ENCODE results near the gene ABCG2. TPM values are rescaled to one million over a fixed set of nuclear protein-coding genes. Genes with fewer than 3 reads are reported as not detected.
"Not testable (repeated sequence)": the region's sequence is repeated elsewhere in the genome, so short reads cannot be mapped to it uniquely, and the experiment has no call there.

The ABCG2 gene
- polyA plus RNA-seq, 5 donors: 10.5 to 24.4 (median 19.3) TPM

DNA sequence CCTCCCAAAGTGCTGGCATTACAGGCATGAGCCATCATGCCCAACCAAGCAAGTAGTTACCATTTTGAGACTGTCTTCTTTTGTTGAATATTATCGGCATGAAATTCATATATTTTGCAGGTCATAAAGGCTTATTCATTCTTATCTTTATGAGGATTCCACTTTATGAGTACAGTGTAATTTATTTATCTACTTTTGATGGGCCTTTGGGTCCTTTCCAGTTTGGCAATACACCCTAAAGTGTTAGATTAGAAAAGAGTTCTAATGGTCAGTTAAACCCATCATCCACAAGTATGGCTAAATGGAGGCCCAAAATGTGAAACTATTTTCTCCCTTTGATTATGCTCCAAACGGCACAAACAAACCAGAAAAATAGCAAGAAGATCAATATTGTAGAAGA lies 10.9 kb upstream of the ABCG2 start:
- no peak for DNase-seq

DNA sequence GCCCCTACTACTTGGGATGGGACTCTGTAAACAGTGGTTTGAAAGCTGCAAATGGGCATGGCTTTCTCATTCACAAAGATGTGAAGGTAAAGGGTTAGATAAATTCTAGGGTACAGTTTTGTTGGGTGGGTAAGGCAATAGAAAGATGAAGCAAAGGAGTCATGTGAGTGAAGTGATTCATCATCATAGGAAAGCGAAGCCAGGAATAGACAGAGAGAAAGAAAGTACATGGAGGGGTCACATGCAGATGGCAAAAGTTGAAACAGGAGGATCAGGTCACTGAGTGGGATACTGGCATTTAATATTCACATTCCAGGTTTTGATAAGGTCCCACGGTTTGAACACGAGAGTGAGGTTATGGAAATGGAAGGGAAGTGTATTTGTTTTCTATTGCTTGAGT lies 8.2 kb upstream of the ABCG2 start:
- DNase-seq: no peak

DNA sequence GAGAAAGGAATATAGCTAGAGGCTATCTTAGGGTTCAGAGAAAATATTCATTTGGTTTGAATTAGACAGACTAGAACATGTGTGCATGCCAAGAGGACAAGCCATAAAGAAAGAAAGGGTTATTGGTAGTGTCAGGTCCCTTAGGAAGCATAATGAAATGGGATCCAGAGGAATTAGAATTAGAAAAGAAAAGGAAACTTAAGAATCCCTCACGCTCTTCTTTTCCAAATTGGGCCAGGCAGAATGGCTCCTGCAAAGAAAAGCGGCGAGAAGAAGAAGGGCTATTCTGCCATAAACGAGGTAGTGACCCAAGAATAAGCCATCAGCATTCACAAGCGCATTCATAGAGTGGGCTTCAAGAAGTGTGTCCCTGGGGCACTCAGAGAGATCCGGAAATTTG lies 4.9 kb upstream of the ABCG2 start:
- DNase-seq: no peak

DNA sequence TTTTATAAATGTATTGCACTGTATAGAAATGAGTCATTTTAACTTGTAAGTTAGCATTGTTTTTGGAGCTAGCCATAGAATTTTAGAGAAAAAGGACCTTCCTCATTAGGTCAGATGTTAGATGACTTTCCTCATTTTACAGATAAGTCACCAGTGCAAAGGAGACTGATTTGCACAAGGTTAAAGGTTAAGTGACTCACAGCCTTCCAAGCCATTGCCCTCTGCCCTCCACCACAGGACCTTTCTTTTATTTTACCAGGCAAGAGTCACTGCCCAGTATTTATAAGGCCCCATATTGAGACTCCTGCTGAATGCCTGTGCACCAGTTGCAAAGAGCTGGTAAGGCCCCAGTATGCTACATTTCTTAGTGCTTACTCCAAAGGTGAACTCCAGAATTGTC lies 4.2 kb upstream of the ABCG2 start:
- no peak for DNase-seq

DNA sequence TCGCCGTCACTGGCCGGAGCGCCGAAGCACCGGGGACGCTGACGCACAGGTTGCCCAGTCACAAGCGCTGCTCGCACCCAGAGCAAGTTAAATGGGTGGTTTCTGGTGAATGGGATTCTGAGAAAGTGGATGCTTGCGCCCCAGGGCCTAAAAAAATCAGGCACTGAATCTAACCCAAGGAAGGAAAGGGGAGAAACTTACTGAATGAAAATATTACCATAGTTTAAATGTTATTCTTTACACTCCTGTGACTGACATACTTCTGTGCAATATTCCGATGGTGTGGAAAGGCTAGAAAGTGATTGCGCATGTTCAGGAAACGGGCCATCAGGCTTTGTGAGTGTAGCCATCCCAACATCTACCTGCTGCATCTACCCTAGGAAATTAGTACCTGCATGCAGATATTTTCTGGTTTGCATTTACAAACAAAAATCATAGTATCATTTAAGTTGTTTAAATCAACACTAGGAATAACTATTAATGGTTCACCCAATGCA lies 838 bp upstream of the ABCG2 start:
- DNase-seq: no peak

DNA sequence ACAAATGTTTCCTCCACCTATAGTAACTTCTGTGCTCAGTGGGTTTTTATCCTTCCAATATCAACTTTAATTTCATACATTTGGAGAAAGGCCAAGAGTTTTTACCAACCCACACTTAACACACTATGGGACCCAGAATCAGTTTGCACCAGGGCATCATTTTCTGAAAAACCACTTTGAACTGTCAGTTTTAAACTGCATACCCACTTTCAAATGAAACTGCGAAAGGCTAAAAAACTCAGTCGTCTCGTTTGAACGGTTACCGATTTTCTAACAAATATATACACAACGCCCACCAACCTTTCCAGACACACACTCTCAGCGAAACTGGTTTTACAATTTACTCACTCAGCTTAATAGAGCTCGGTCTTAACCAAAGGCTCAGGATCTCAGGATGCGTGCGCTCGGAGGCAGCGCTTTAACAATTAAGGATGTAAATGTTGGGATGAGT lies 376 bp downstream of the ABCG2 start:
- DNase-seq: no peak

DNA sequence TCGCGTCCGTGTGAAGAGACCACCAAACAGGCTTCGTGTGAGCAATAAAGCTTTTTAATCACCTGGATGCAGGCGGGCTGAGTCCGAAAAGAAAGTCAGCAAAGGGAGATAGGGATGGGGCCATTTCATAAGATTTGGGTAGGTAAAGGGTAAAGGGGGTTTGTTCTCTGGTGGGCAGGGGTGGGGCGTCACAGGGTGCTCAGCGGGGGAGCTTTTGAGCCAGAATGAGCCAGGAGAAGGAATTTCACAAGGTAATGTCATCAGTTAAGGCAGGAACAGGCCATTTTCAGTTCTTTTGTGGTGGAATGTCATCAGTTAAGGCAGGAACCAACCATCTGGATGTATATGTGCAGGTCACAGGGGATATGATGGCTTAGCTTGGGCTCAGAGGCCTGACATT lies 6.1 kb downstream of the ABCG2 start:
- not testable (repeated sequence) for DNase-seq

DNA sequence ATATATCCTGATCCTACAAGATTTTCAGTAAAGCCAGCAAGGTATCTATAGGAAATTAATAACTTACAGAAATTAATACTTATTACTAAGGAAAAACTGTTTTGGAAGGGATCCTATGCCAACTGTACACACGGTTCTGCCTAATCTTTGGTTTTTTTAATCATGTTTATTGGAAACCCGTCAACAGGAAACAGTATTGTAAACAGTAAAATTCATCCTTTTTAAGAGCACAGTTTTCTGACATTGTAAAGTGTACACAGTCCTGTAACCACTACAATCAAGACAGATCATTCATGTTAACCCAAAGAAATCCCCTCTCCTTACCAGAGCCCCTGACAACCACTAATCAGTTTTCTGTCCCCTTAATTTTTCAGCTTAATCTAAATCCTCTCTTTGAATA lies 9.9 kb downstream of the ABCG2 start:
- DNase-seq: no peak

DNA sequence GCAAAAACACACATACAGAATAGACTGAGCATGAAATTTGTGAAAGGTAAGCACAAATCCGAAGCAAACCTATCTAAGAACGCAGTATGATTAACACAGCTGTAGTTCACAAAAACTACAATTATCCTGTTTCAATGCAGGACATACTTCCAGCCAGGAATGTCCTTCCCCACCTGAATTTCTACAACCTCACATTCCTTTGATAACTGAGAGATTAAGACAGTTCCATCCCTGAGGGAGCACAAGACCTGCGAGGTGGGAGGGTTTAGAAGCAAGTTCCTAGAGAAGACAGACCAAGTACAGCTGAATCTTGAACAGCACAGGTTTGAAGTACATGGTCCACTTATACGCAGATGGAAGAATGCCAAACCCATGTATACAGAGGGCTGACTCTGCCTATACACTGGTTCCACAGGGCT lies 10.6 kb downstream of the ABCG2 start:
- no peak for DNase-seq

DNA sequence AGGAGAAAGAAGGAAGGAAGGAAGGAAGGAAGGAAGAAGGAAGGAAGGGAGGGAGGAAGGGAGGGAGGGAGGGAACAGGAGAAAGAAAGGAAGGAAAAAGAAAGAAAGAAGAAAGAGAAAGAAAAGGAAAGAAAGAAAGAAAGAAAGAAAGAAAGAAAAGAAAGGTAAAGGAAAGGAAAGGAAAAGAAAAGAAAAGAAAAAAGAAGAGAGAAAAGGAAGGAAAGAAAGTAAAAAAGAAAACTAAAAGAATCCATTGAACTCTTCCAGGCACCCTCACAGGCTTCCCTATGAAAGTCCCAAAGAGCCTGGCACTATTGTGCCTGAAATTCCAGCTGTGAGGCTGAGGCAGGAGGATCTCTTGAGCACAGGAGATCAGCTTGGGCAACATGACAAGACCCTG lies 11.5 kb downstream of the ABCG2 start:
- no peak for DNase-seq

DNA sequence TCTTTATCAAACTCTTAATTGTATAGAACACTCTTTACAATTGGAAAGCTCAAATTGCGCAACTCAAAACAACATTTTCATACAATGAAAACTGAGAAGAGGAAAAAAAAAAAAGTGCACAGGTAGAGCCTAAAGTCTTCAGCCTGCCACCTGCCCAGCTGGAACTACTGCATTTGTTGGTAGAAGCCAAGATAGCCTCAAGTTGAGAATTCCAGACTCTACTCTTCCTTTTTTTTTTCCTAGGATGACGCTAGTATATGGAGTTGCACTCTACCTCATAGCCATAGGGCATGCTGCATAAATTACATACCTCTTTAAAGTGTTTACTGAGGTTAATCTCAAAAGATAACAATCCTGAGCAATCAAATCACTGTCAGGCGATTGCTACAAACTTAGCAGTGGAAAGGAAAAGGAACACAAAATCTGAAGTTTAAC lies 13.6 kb downstream of the ABCG2 start:
- no peak for DNase-seq

DNA sequence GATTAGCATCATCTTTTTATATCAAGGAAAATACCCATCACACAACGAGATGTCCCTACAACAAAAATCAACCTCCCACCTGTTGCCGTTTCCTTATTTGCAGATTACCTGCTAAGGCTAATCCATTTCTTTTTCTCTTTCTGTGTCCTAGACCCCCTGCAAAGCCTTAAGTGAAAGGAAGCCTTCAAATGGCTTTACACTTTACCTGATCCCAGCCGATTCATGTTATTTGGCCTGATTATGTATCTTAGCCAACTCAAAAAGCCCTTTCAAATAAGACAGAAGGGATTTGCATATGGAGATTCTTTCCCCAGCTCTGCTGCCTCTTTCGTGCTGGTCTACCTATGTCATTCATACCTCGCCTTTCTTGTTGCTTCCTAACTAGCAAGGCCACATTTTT lies 14.4 kb downstream of the ABCG2 start:
- no peak for DNase-seq

DNA sequence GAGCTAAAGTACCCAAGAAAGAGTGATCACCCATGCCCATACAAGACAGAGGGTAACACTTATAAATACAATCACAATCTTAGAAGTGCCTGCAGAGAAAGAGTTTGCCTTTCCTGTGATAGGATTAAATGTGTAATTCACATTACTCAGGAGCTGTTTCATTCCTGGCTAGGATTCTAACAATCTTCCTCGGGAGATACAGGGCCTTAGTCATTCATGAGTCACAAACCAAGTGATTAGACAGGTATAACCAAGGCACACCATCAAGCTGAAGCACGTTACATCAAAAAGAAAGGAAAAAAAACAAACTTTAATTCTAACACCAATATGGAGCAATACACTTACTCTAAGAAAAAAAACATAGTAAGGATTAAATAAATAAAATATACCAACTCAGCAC lies 14.9 kb downstream of the ABCG2 start:
- DNase-seq: no peak

DNA sequence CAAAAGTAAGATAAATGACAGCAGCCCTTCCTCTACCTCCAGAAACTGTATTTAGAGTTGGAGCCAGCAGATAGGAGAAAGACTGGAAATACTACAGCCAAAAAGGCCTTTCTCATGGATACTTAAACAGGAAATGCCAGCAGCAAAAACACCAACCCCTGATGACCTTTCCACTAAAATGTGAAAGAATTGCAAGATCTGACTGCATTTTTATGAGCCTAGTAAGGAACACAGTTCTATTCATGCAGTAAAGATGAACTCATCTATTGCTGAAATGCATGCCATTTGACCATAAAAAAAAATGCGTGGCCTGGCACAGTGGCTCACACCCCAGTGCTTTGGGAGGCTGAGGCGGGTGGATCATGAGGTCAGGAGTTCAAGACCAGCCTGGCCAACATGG lies 19.9 kb downstream of the ABCG2 start:
- no peak for DNase-seq

DNA sequence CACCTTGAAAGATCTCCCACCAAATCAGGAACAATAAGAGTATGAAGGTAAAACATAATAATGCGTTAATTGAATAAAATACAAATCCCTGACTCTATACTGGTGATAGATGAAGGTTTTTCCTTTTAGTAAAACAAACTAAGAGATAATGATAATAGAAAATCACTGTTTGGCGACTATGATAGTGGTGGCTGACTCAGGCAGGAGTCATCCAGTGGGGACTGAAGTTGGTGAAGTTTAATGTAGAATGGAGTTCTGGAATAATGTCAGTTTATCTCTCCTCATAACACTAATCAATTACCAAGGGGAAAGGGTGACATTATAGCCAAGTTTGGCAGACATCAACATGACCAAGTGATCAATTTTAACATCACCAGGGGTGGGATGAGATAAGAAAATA lies 21.3 kb downstream of the ABCG2 start:
- DNase-seq: no peak

DNA sequence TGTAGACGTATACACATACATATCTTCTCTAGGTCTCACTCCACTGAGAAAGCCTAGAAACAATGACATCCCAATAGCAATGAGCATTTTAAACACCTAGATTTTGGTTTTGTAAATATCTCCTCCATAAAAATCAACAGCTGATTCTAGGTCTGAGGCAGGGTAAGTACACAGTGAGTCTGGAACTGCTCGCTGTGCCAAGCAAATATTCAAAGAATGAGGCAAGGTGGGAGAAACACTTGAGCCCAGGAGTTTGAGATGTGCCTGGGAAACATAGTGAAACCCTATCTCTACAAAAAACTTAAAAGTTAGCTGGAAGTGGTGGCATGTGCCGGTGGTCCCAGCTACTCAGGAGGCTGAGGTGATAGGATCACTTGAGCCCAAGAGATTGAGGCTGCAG lies 22.2 kb downstream of the ABCG2 start:
- DNase-seq: no peak

DNA sequence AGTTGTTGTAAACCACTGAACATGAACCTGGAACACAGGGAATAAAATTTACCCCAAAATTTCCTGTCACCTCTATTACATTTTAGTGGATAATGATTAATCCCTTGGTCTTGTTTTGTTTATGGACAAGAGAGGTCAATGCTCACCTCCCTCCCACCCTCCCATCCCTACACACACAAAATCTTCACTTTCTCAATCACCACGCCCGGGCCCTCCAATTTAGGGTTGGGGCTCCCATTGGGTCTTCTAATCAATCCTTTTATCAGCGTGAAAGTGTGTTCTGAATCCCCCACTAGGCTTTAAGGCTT lies 23.1 kb downstream of the ABCG2 start:
- no peak for DNase-seq

DNA sequence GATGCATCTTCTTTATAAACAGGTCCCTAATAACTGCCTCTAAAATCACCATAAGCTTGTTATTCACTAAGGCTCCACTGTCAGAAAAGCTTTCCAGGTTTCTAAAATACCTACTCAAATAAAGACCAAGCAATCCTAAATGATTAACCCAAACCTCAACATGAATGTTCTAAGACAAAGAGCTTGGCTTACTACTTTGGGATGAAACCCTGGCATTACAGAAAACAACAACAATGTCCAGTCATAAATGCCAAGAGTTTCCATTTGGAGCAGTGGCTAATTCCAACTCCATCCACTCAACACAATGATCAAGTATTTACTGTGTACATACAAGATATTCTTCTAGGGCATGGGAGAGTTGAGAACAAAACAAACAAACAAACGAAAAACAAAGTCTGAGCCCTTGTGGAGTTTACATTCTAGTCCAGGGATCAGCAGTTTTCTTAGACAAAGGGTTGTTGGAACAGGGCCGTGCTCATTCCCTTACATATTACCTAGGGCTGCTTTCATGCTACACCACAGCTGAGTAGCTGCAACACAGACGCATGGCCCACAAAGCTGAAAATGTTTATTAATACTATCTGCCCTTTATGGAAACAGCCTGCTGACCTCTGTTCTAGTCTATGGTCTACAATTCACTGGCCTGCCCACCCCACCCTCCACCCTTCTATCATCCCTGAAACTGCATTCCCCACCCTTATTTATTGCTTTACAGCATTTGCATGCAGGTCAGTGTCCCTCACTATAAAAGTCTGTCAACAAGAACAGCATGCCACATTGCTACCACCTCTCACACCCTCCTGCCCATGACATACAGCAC lies 23.7 kb downstream of the ABCG2 start:
- DNase-seq: no peak

DNA sequence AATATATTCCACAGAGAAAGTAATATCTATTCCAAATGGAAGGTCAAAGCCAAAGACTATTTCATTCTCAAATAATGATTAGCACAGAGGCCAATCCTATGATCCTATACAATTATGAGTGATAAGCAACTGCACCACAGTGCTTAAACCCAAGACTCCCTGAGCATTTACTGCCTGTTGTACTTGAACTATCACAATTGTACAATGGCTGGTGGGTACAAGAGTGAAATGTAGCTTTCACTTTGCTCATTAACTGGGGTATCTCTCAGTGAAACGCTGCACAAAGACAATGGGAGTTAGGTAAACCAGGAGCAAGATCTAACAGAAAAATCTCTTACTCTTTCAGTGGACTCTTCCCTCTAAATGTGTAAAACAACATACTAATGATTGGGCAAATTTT lies 24.3 kb downstream of the ABCG2 start:
- no peak for DNase-seq

DNA sequence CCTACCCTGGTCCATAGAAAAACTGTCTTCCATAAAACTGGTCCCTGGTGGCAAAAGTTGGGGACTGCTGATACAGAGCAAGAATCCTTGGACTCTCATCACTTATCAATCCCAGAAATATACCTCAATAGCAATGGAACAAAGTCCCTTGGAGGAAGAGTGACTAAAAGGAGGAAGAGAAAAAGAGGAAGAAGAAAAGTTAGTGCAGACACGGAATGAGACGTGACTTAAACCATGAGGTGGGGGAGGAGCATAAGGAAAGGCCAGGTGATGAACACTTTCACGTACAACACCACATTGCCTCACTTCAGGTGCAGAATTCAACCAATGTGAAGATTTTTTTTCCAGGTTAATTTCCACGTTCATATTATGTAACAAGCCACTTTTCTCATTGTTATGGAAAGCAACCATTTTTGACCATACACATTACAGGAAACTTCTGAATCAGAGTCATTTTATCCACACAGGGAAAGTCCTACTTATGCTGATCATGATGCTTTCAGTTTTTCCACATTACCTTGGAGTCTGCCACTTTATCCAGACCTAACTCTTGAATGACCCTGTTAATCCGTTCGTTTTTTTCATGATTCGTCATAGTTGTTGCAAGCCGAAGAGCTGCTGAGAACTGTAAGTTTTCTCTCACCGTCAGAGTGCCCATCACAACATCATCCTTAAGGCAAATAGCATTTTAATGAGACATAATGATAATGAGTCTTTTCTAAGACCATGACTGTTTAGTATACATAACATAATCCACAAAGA lies 27.7 kb downstream of the ABCG2 start:
- no peak for DNase-seq

DNA sequence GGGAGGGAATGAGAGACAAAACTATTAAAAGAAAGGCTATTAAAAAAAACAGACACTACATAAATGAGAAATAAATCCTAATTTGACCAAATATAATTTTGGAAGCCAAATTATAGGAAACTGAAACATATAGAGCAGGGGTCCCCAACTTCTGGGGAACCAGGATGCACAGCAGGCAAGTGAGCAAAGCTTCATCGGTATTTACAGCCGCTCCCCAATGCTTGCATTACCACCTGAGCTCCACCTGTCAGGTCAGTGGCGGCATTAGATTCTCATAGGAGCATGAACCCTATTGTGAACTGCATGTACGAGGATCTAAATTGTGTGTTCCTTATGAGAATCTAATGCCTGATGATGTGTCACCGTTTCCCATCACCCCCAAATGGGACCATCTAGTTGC lies 28.4 kb downstream of the ABCG2 start:
- DNase-seq: no peak

DNA sequence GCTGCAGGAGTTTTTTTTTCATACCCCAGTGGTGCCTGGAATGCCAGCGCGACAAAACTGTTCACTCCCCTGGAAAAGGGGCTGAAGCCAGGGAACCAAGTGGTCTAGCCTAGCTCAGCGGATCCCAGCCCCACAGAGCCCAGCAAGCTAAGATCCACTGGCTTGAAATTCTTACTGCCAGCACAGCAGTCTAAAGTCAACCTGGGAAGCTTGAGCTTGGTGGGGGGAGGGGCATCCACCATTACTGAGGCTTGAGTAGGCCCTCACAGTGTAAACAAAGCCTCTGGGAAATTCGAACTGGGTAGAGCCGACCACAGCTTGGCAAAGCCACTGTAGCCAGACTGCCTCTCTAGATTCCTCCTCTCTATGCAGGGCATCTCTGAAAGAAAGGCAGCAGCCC lies 36.2 kb downstream of the ABCG2 start:
- not testable (repeated sequence) for DNase-seq

DNA sequence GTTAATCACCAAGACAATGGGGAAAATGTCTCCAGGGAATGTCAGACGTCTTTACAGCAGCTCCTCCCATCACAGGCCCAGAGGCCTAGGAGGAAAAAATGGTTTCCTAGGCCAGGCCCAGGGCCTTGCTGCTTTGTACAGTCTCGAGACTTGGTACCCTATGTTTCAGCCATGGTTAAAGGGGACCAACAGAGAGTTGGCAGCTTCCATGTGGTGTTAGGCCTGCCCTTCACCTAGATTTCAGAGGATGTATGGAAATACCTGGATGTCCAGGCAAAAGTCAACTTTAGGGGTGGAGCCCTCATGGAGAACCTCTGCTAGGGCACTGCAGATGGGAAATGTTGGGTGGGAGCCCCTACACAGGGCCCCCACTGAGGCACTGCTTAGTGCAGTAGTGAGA lies 38.5 kb downstream of the ABCG2 start:
- DNase-seq: no peak
